RKO (cell line): Measurements from ENCODE around the gene HTR3D.
A peak's percentile ranks its signal among the peaks of the same experiment; 100 is the strongest.
"Not testable (repeated sequence)": the region's sequence is repeated elsewhere in the genome, so short reads cannot be mapped to it uniquely, and the experiment has no call there.

Source experiments
- DNase-seq: peaks from one replicate; pipeline ENCODE4 v3.0.0-alpha.2; 2016; ENCODE audit warnings: low spot score

The HTR3D gene

DNA sequence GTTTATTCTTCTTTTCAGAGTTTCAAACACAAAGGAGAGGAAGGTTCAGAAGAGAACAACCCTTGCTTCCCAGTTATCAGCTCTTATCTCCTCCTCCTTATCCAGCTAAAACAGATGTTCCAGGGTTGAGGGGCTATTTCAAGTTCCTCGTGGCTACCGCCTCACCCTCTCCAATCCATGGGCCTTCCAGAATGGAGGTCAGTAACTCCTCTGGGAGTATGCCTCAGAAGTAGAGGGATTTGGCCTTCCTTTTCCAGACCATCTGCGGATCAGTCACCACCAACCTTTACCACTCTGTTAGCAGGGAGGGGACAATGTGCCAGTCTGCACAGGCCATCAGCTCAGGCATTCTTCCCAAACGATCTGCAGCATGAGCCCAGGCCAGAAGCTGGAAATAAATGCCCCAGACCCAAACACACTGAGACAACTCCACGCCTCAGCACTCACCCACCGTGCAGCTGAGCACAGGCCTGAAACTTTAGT lies 36.1 kb downstream of the HTR3D start:
- no peak for DNase-seq

DNA sequence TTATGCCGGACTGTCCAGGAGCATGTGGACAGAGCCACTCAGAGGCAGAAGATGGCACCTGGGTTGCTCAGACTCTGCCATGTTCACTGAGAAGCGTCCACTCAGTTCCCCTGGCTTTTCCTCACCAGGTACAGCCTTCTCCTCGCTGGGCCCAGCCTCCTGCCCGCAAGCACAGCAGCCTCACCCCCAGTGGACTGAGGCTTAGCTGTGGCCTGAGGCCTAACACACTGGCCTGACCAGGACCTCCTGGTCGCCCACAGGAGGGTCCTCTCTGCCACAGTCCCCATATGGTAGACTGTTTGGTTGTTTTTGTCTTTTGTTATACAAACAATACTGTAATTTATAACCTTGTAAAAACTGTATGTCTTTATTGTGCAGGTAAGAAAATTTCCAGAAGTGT lies 36.8 kb downstream of the HTR3D start:
- DNase-seq, result no peak

GRCh38 chr3:184071142-184071541 lies 39.6 kb downstream of the HTR3D start:
- not testable (repeated sequence) for DNase-seq

DNA sequence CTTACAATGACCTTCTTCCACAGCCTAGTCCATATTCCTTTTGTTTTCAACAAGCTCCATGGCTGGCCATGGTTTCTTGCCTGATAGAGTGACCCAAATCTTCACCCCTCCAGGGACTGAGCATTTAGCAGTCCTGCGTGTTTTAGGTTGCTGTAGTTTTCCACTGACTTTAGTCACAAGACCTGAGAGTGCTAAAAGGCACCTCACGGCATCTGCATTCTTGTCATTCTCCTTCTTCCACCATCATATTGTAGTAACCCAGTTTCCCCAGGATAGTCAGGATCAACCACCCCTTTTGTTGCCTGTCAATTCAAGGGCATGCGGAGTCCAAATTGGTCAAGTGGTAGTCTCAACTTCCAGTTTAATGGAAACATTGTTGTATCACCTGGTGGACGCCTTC lies 42.1 kb downstream of the HTR3D start:
- no peak for DNase-seq

- DNase-seq, result no peak
These were observed 44.4 kb downstream of the HTR3D start for GRCh38 chr3:184075901-184076300.

- DNase-seq, result no peak
These were observed 46.3 kb downstream of the HTR3D start for GRCh38 chr3:184077881-184078280.

- no peak for DNase-seq
These were observed 47.3 kb downstream of the HTR3D start for GRCh38 chr3:184078851-184079250.

DNA sequence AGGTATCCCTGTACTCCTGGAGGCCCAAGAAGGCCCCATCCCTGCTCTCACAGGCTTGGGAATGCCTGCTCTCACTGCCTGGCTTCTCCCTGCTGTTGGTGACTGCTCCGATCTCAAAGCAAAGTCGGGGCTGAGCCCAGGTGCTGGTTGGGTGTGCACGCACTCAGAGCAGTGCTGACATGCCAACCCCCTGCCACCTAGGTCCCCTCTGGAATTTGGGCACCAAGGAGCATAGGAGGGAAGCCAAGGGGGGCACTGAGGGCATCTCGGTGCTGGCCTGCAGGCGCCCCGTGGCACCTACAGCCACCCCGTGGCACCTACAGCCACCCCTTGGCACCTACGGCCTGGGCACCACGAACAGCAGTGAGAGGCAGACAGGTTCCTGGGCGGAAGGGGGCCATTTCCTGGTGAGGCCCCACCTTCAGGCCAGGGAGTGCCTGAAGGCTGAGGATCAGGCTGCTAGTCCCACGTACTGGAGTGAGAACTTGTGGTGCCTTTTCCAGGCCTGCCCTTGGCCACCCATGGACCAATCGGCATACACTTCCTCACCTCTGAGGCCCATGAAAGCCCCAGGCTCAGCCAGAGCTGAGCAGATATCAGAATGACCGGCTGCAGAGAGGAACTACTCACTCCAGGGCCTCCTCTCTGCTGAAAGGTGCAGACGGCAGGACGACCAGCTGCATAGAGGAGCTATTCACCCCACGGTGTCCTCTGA lies 49.7 kb downstream of the HTR3D start:
- DNase-seq, result no peak

DNA sequence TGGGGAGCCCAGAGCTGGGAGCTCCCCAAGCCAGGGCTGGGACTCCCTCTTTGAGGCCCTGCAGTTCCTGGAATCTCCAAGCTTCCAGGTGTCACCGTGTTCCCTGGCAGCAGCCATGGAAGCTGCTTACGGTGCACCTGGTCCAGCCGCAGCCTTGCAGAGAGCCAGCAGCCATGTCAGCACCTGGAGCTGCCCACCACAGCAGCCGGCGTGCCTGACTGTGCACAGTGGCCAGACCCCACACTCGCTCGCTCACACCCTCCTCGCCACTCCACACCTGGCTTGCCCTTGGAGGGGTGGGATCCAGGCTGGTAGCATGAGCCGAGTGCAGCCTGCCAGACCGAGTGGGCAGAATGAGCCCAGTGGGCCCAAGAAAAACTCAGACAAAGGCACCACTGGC lies 50.5 kb downstream of the HTR3D start:
- no peak for DNase-seq

GRCh38 chr3:184082465-184082864 lies 50.9 kb downstream of the HTR3D start:
- DNase-seq, result no peak

GRCh38 chr3:184085389-184085852 lies 53.9 kb downstream of the HTR3D start:
- peak; percentile 8 for DNase-seq
